Measurements from ENCODE around the gene PSRC1.

PSRC1 gene

DNA sequence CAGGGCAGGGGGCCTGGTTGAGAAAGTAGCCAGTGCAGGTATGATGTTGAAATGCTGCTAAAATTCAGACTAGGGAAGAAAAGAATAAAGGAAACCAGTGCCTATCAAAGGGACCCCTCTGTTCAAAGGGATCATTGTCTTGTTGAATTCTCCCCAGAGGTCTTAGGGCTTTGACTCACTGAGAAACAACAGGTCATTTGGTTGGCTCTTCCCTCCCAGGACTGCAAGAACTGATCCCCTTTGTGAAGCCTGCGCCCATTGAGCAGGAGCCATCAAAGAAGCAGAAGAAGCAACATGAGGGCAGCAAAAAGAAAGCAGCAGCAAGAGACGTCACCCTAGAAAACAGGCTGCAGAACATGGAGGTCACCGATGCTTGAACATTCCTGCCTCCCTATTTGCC is 45.4 kb downstream of the PSRC1 start:
- Histone ChIP-seq H3K4me3 (ENCODE audit: insufficient read depth, low read depth, low read length) (no peak overlapping the region), H3K27ac (ENCODE audit: insufficient read depth, low read depth, low read length, poor library complexity, severe bottlenecking) (peak overlapping the region; percentile 65), H3K4me1 (ENCODE audit: control insufficient read depth, insufficient read depth, low read length) (peaks cover 30% of the 10 kb centered on the region), H3K27me3 (ENCODE audit: control insufficient read depth, insufficient read depth, low read length, poor library complexity, severe bottlenecking) (no peaks in the 10 kb centered on the region), H3K36me3 (ENCODE audit: control insufficient read depth, insufficient read depth, low read length) (peaks cover 51% of the 10 kb centered on the region), H3K9me3 (ENCODE audit: control insufficient read depth, low read length) (no peaks in the 10 kb centered on the region)
- 52 to 55% methylated on average over 3 of the region's 3 CpGs for WGBS, 2 experiments

GRCh38 chr1:109235137-109235536 is 47.8 kb downstream of the PSRC1 start:
- no peaks in the 10 kb centered on the region for H3K27me3 ChIP-seq (ENCODE audit: control insufficient read depth, insufficient read depth, low read length, poor library complexity, severe bottlenecking)
- H3K4me1 ChIP-seq (ENCODE audit: control insufficient read depth, insufficient read depth, low read length): peaks cover 33% of the 10 kb centered on the region
- 97% methylated on average over 7 of the region's 7 CpGs for WGBS, 2 experiments
- H3K27ac ChIP-seq (ENCODE audit: insufficient read depth, low read depth, low read length, poor library complexity, severe bottlenecking): no peak overlapping the region
- H3K36me3 ChIP-seq (ENCODE audit: control insufficient read depth, insufficient read depth, low read length): peaks cover 66% of the 10 kb centered on the region
- no peaks in the 10 kb centered on the region for H3K9me3 ChIP-seq (ENCODE audit: control insufficient read depth, low read length)
- H3K4me3 ChIP-seq (ENCODE audit: insufficient read depth, low read depth, low read length): no peak overlapping the region

DNA sequence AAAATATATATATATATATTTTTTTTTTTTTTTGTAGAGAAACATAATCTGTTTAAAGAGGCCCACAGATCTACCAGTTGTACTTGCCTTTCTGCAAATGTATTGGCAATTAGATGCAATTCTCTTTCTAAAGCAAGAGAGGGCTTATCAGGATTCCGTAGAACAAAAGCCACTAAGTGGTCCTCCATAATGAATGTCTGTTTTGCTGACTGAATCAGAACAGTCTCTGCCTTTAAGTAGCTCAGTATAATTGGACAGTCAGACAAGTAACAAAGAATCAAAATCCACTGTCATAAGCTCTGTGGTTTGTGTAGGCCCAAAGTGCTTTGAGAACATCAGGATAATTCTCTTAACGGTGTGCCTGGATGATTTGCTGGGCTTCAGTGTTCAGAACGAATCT is 51.9 kb downstream of the PSRC1 start:
- no peak overlapping the region for H3K27ac ChIP-seq (ENCODE audit: insufficient read depth, low read depth, low read length, poor library complexity, severe bottlenecking)
- WGBS, 2 experiments: 83 to 91% methylated on average over 3 of the region's 3 CpGs
- no peaks in the 10 kb centered on the region for H3K9me3 ChIP-seq (ENCODE audit: control insufficient read depth, low read length)
- peaks cover 38% of the 10 kb centered on the region for H3K36me3 ChIP-seq (ENCODE audit: control insufficient read depth, insufficient read depth, low read length)
- no peak overlapping the region for H3K4me3 ChIP-seq (ENCODE audit: insufficient read depth, low read depth, low read length)
- H3K4me1 ChIP-seq (ENCODE audit: control insufficient read depth, insufficient read depth, low read length): peaks cover 35% of the 10 kb centered on the region
- H3K27me3 ChIP-seq (ENCODE audit: control insufficient read depth, insufficient read depth, low read length, poor library complexity, severe bottlenecking): no peaks in the 10 kb centered on the region
